ENCODE data around the gene A3GALT2.

Gene A3GALT2

GRCh38 chr1:33342041-33342723 is 21.3 kb upstream of the A3GALT2 start:
- peak; percentile 80 for DNase-seq (ENCODE audit: low read depth)
- TF ChIP-seq CTCF (IDR thresholded peaks at IDR 0.05; ENCODE audit: control insufficient read depth, extremely low read depth, insufficient read depth), result no peak
- peak overlapping the region; percentile 10; the same call in 1 of the 2 replicates for H3K4me3 ChIP-seq (ENCODE audit: low read depth, low read length)

- no peak overlapping the region for H3K4me3 ChIP-seq (ENCODE audit: low read depth, low read length)
- DNase-seq (ENCODE audit: low read depth), result no peak
- TF ChIP-seq CTCF (IDR thresholded peaks at IDR 0.05; ENCODE audit: control insufficient read depth, extremely low read depth, insufficient read depth), result no peak
Observed at GRCh38 chr1:33341190-33341589, 20.3 kb upstream of the A3GALT2 start.

GRCh38 chr1:33339413-33339812 is 18.5 kb upstream of the A3GALT2 start:
- H3K4me3 ChIP-seq (ENCODE audit: low read depth, low read length), result no peak overlapping the region
- 0 out of 2 replicates have a peak, but pooled peaks have one; percentile 17 for TF ChIP-seq CTCF (IDR thresholded peaks at IDR 0.05; ENCODE audit: control insufficient read depth, extremely low read depth, insufficient read depth)
- no peak for DNase-seq (ENCODE audit: low read depth)

GRCh38 chr1:33338440-33339211 is 17.7 kb upstream of the A3GALT2 start:
- no peak overlapping the region for H3K4me3 ChIP-seq (ENCODE audit: low read depth, low read length)
- no peak for DNase-seq (ENCODE audit: low read depth)

GRCh38 chr1:33338048-33338439 is 17.1 kb upstream of the A3GALT2 start:
- H3K4me3 ChIP-seq (ENCODE audit: low read depth, low read length), result no peak overlapping the region
- no peak for TF ChIP-seq CTCF (IDR thresholded peaks at IDR 0.05; ENCODE audit: control insufficient read depth, extremely low read depth, insufficient read depth)
- DNase-seq (ENCODE audit: low read depth), result no peak

More at GRCh38 chr1:33338440-33339211, 17.7 kb upstream of the A3GALT2 start:
- TF ChIP-seq CTCF (IDR thresholded peaks at IDR 0.05; ENCODE audit: control insufficient read depth, extremely low read depth, insufficient read depth), result no peak

GRCh38 chr1:33337441-33337840 is 16.5 kb upstream of the A3GALT2 start:
- DNase-seq (ENCODE audit: low read depth), result no peak
- H3K4me3 ChIP-seq (ENCODE audit: low read depth, low read length), result no peak overlapping the region
- no peak for TF ChIP-seq CTCF (IDR thresholded peaks at IDR 0.05; ENCODE audit: control insufficient read depth, extremely low read depth, insufficient read depth)

Measured in LNCaP clone FGC (cell line).